HL-60/S4 treated with phorbol 12-myristate 13-acetate at 8.2 ng/mL for 4 days and 3 days (cell line): ENCODE data around the gene CDK5R1.
"Not testable (repeated sequence)": the region's sequence is repeated elsewhere in the genome, so short reads cannot be mapped to it uniquely, and the experiment has no call there.

ENCODE experiments used
- in situ Hi-C: fragments of 300-500 bp; cut with MboI; formaldehyde crosslinking; loops from 2 replicates; pipeline ENCODE4 v1.15.0; 2022; ENCODE audit warnings: low sequenced_read_pairs

CDK5R1 gene

DNA sequence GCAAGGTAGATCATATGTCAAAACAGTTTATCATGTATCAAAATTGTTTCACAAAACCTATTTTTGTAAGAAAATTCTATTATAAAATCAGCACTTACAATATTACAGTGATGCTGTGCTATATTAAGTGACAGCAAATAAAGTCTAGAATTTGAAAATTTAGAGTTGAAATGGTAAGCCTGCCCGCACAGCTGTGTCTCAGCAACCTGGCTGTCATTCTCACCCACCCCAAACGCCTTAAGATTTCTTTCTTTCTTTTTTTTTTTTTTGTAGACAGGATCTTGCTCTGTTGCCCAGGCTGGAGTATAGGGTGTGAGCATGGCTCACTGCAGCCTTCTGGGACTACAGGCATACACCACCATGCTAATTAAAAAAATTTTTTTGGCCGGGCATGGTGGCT lies 26.8 kb downstream of the CDK5R1 start:
- in situ Hi-C loops = no loop called here

DNA sequence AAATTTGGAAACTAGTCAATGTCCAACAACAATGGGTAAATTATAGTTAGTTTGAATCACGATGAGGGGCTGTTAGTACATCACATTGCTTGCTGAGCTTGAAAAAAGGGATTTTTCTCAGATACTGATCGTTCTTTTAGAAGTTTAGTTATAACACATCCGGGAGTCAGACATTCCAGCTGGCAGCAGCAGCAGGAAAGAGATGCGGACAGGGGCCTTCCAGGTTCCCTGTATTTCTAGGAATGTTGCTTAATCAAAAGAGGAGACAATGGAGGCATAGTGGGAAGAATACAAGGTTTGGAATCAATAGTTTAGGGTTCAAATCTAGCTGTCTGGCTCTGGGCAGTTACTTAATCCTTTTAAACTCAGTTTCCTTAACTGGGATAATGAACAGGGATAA lies 27.8 kb downstream of the CDK5R1 start:
- in situ Hi-C loops = no loop called here

DNA sequence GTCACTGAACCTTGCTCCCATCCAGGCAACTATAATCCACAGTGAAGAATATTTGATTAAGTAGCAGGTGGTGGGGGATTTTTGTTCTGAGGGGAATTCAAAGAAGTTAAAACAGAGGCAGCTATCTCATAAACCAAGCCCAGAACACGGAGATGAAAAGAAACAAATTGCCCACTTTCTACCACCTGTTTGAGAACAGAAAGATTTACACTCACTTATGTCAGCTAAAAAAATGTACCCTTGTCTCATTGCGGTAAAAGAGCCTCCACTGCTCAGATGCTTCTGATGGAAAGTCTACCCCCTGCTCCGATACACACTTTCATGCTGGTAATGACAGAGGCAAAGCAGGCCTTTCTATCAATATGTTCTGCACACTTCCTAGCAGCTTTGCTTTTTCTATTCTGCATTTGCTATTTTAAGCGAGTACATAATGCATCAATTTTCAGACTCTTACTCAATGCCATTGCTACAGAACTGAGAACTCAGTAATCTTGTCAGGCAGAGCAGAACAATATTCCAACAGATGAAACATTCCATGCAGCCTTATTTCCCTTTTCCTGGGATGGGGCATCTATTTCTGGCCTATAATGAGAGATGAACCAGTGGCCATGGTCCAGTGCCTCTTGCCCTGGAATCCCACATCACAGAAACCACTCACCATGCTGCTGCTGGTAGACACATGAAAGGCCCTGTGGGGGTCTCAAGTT lies 29.0 kb downstream of the CDK5R1 start:
- in situ Hi-C loops = no loop called here

DNA sequence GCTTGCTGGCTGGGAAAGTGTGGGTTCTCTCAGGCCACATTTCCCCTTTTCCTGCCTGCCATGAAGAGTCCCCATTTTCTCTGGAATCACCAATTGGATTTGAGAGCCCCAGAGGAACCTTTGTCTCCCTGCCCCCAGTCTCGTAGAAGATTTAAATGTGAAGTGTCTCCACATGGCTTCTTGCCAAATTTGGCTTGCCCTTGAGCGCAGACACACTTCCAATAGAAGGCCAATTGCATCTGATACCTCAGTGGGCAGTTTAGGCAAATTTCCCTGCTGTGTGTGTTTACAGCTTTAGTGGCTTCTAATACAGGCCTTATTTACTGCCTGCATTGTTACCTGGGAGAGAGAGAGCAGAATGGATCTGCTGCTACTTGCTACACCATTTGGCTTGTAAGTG lies 29.7 kb downstream of the CDK5R1 start:
- in situ Hi-C loops = no loop called here

DNA sequence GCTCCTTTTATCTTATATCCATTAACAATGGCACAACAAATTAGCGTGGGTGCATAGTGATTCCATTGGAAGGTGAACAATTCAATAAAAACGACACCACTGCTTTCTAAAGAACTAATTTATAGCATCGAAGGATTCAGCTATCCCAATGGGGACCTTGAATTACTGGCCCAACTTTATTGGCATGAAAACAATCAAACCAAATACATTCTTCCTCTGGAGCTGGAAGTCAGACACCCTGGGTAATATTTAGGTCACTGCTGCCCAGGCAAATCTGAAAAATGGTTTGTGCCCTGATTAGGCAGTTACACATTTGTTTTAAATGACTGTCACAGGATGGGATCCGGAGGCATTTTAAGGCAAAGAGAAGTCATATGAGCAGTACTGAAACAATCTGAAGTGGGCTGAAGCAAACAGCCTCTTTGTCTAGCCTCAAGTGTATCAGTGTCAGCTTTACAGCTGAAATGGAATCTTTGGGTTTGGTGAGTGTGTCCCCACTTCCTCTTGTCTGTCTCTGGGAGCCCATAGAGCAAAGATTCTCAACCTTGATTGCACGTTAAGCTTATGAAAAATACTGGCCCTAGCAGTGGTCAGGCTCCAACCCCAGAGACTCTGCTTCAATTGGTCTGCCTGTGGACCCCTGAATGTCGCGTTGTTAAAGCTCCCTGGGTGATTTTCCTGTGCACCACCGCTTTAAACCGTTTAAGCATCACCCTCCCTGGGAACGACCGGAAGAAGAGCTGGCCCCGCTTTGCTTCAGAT lies 30.3 kb downstream of the CDK5R1 start:
- in situ Hi-C loops = no loop called here

DNA sequence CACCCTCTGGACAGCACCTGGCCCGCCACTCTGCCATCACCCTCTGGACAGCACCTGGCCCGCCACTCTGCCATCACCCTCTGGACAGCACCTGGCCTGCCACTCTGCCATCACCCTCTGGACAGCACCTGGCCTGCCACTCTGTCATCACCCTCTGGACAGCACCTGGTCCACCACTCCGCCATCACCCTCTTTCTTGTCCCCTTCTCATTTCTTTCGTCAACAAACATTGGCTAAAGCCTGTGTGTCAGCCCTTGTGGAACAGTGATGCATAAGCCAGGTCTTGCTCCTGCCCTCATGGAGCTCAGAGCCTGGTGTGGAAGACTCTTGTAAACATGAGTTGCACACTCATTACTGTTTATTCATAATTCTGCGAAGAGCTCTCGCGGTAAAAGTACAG lies 31.2 kb downstream of the CDK5R1 start:
- in situ Hi-C loops = no loop called here

DNA sequence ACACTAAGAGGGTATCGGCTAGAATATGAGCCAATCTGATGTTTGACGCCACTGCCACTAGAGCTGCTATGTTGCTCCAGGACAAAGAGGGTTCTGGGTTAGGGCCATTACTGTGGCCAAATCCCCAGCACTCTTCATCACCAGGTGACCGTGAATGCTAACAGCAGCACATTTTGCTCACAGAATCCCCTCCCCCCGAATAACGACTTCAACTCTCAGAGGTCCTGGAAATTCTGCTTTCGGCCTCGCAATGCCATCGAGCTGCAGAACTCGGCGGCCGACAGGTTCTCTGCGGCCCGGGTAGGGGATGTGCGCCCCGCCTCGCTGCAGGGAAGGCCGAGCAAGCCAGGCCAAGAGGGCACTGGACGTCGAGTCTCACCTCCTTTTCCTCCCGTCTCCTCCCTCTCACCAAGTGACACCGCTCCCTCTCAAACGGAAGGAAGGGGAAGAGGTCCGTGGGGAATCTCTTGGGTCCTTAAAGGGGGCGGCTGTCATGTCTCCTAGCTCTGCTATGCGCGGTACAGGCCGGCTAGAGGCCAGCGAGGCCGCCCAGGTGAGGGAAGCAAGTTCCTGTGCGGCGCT lies 31.9 kb downstream of the CDK5R1 start:
- in situ Hi-C loops = no loop called here

DNA sequence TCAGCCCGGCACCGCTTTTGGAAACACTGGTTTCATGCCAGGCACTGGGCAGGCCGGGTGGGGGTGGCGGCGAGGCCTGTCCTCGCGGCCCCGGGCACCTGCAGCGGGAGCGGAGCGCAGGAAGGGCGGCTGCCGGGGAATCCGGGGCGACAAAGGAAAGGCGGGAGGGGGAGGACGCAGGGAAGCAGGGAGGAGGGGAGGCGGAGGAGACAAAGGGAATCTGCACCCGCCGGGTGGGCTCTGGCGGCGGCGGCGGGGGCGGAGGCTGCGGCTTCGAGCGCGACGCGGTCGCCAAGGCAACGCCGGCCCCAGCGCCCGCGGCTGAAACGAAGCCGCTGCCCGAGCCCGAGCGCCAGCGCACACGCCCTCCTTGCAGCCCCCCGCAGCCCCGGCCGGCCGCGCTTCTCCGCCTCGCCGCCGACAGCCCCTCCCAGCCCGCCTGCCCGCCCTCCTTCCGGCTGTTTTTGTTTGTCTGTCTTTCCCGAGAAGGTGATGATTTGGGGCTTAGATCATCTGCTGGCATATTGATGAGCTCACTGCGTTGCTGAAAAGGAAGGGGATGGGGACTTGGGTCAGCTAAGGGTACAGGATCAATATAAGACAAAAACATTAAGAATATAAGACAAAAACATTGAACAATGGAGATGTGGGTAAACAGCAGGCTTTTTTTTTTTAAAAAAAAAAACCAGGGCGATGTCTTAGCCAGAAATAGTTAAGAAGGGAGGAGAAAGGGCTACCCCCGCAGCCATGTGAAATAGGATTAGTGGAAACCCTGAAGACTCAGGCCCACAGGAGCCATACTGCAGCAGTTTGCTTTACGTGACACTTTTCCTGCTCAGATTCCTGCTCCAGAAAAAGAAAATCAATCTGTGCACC lies 32.7 kb downstream of the CDK5R1 start:
- in situ Hi-C loops = no loop called here

DNA sequence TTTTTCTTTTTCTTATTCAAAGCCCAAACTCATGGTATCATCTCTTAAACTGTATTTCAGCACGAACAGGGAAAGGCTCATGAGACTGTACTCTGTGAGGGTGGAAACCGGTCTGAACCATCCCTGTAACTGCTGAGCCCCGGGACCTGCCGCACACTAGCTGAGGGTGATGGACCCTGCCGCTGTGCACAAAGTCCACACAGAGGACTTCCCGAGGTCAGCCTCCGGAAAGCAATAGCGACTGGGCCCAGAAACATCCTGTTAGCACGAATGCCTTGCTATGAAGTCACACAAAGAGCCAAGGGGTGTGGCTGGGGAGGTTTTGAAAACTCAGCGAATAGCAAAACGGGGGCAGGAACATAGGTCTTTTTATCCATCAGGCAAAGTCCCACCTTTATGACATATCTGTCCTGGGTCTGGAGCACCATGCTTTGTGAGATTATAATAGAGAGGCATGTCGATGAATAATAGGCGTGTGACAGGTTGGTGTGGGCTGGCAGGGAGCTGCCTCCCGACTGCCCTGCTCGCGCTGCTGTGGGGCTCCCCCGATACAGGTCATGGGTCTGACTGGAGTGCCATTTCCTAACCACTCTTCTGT lies 33.4 kb downstream of the CDK5R1 start:
- in situ Hi-C loops = no loop called here

DNA sequence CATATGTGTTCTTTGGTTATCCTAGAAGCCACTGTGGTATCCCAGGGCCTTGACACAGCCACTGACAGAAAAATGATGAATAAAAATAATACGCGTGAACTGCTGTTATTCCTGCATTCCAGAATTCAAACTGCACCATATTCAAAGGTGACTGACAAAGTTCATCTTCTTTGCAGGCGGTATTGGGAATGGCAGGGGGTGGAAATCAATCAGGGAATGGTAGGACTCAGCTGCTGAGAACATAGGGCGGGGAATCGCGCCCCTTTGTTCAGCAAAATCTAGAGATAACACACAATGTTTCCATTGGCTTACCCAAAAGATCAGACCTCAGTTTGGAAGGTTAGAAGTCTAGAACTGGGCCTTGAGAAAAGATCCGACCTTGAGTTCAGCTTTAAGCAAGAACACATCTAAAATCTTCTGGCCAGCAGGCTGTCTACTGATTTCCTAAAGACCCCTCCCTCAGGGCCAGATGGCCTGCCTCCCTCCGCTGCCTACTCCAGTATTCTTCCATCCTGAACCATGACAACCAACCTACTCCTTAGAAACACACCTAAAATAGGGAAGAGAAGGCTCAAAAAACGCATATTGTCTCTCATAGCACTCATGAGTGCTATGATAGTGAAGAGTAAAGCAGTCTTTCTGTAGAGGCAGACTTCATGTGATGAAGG lies 34.1 kb downstream of the CDK5R1 start:
- in situ Hi-C loops = no loop called here

DNA sequence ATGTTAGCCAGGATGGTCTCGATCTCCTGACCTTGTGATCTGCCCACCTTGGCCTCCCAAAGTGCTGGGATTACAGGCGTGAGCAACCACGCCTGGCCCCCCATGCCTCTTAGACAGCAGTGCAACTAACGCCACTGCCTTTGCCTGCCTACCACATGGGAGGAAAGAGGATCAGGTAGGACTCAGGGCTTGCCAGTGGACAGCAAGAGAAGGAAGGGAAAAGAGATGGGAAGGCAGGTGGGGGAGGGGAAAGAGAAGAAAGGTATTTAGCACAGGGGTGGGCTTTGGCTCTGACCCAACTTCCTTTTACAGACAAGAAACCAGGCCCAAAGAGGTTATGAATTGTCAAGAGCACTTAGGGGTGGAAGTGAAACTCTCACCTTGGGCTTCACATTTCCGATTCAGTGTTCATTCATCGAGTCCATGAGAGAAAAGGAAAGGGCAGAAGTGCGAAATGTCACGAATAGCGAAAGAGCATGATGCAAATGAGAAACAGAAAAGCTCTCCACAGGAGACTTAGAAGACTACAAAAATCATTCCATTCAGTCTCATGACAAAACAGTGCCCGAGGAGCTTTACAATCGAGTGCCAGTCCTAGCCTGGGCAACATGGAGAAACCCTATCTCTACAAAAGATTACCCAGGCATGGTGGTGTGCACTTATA lies 36.4 kb downstream of the CDK5R1 start:
- in situ Hi-C loops = no loop called here

DNA sequence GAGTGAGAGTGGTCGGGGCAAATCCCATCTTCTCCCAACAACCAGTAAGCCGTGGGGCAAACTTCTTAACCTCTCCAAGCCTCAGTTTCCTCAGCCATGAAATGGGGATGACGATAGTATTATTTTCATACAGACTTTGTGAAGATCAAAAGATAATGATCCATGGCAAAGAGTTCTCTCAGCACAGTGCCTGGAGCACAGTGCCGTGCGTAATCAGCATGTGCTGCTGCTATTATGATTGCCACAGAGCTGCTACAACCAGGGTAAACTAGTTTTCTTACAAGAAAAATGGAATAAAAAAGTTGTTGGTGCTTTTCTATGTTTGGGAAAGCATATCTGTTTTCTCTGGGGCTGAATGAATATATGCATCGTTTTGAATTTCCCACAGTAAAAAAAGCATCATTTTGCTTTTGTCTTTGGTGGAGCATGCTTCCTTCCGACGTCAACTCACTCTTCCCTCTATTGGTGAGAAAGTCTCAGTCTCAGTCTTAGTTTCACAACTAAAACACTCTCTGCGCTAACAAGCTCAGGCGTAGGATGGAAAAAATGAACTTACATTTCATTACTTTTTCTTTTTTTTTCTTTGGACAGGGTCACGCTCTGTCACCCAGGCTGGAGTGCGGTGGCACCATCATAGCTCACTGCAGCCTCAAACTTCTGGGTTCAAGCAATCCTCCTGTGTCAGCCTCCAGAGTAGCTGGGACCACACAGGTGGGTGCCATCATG lies 37.2 kb downstream of the CDK5R1 start:
- in situ Hi-C loops = no loop called here

DNA sequence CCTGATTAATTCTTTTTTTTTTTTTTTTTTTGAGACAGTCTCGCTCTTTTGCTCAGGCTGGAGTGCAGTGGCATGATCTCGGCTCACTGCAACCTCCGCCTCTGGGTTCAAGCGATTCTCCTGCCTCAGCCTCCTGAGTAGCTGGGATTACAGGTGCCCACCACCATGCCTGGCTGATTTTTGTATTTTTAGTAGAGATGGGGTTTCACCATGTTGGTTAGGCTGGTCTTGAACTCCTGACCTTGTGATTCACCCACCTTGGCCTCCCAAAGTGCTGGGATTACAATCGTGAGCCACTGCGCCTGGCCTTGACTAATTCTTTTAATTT lies 37.7 kb downstream of the CDK5R1 start:
- in situ Hi-C loops = not testable (repeated sequence)

DNA sequence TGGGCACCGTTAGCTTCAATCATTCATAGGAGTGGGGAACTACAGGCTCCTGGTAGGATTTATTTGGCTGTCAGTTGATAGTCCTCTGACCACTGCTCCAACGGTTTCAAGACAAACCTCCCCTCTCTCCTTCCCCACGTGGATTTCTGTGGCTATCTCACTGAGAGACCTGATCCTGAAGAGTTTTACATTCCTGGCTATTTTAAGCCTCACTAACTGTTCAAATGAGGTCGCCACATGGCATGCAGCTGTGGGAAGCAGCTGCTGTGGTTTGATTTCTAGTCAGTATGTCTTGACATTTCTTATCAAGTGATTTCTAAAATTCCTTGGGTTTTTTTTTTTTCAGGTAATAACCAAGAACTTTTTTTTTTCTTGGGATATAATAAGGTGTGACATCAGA lies 38.3 kb downstream of the CDK5R1 start:
- in situ Hi-C loops = no loop called here

DNA sequence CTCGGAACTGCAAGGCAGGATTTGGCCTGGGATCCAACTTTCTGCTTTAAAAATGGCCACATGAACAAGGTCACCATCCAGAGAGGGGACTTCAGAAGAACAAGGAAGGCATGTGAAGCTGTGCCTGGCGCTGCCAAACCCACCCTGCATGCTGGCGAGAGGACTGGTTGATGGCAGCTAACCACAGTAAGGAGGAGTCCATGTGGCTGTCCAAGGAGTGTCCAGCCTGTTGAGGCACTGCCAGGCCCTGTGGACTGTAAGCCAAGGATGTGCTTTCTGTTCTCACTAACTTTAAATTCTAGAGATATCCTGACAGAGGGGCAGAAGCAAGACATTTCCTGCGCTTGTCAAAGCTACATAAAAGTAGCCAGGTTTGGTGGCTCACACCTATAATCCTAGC lies 40.4 kb downstream of the CDK5R1 start:
- in situ Hi-C loops = no loop called here

DNA sequence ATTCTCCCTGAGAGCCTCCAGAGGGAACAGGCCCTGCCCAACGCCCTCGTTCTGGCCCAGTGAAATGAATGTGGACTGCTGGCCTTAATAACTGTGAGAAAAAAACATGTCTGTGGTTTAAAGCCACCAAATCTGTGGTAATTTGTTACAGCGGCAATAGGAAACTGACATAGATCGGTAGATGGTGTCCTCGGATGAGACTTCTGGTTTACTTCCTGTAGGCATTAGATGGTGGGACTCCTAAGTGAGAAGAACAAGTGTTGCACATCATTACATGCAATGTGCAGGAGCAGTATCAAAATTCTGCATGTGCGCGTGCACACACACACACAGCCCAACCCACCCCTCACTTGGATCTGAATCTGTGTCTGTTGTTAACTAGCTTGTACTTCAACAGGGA lies 42.0 kb downstream of the CDK5R1 start:
- in situ Hi-C loops = no loop called here

DNA sequence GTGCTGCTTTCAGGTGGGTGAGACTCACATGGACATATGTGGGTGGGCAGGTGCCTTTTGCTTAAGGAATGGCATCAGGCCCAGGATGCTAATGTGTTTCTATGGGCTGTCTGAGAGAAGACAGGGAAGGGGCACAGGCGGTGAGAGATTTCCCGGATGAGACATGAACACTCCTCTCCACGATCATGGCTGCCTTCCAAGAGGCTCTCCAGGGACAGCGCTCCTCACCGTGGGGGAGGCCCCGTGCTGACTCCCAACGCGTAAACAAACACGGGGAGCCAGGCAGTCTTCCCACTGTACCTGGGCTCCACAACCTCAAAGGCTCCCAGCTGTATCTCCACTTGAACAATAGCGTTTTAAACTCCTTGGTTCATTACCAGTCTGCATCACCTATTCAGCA lies 42.8 kb downstream of the CDK5R1 start:
- in situ Hi-C loops = no loop called here

DNA sequence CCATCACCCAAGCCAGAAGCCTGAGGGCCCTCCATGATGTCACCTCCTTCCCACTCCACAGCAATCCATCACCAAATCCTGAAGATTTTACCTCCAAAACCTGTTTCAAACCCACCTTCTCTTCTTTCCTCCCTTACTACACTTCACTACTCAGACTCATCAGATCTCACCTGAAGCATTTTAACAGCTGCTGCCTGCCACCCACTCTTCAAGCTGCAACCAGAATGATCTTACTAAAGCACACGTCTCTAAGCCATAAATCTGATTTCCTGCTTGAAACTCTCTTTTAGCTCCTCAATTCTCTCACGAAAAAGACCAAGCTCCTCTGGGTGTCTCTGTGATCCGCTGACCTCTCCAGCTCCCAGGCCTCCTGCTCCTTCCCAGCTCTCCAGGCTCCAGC lies 46.5 kb downstream of the CDK5R1 start:
- in situ Hi-C loops = no loop called here
